Measurements from ENCODE around the gene PPP4R1.
A peak's percentile ranks its signal among the peaks of the same experiment; 100 is the strongest.

Gene PPP4R1

DNA sequence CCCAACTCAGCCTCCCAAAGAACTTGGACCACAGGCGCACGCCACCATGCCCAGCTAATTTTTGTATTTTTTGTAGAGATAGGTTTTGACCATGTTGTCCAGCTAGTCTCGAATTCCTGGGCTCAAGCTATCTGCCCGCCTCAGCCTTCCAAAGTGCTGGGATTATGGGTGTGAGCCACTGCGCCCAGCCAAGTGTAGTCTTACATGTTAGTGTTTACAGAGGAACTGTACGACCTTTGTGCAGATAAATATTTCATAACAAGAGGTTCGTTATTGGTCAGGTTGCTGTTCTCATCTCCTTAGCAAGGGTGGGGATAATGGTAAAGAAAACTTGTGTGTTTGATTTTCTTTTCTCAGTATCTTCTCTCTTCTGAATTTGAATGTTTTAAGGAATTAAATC lies 92.6 kb downstream of the PPP4R1 start:
- no peak overlapping the region for H3K9ac ChIP-seq
- H3K27me3 ChIP-seq (ENCODE audit: insufficient read depth, low read depth): no peaks in the 10 kb centered on the region
- H2AFZ ChIP-seq (ENCODE audit: low read depth): no peak overlapping the region
- no peak overlapping the region for H3K4me2 ChIP-seq
- H3K36me3 ChIP-seq (ENCODE audit: insufficient read depth): no peaks in the 10 kb centered on the region
- H3K4me1 ChIP-seq (ENCODE audit: low read depth, poor library complexity, severe bottlenecking): peaks cover 24% of the 10 kb centered on the region
- H4K20me1 ChIP-seq (ENCODE audit: insufficient read depth): no peaks in the 10 kb centered on the region
- H3K4me3 ChIP-seq (IDR thresholded peaks at IDR 0.05; ENCODE audit: insufficient read depth, low read depth, low read length): no peak overlapping the region
- no peak overlapping the region for H3K27ac ChIP-seq
- H3K79me2 ChIP-seq (ENCODE audit: insufficient read depth, low read depth): no peaks in the 10 kb centered on the region
- TF ChIP-seq, protein P1, sequence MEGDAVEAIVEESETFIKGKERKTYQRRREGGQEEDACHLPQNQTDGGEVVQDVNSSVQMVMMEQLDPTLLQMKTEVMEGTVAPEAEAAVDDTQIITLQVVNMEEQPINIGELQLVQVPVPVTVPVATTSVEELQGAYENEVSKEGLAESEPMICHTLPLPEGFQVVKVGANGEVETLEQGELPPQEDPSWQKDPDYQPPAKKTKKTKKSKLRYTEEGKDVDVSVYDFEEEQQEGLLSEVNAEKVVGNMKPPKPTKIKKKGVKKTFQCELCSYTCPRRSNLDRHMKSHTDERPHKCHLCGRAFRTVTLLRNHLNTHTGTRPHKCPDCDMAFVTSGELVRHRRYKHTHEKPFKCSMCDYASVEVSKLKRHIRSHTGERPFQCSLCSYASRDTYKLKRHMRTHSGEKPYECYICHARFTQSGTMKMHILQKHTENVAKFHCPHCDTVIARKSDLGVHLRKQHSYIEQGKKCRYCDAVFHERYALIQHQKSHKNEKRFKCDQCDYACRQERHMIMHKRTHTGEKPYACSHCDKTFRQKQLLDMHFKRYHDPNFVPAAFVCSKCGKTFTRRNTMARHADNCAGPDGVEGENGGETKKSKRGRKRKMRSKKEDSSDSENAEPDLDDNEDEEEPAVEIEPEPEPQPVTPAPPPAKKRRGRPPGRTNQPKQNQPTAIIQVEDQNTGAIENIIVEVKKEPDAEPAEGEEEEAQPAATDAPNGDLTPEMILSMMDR (conservative IDR thresholded peaks at IDR 0.05; ENCODE audit: low read depth, low read length): no peak

DNA sequence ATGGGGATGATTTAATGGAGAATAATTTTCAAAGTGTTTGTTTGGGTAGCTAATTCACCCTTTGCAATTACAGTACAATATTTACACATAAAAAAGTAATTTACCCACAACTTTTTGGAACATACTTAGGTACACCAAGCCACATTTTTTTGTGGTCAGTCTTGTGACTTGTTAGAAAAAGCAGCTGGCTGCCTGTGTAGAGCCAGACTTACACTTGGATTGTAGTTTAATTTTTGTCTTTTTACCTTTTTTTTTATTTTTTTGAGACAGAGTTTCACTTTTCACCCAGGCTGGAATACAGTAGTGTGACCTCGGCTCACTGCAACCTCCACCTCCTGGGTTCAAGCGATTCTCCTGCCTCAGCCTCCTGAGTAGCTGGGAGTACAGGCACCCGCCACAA lies 93.7 kb downstream of the PPP4R1 start:
- TF ChIP-seq, protein P1 (conservative IDR thresholded peaks at IDR 0.05; ENCODE audit: low read depth, low read length): no peak
- H3K4me1 ChIP-seq (ENCODE audit: low read depth, poor library complexity, severe bottlenecking): peaks cover 30% of the 10 kb centered on the region
- H3K79me2 ChIP-seq (ENCODE audit: insufficient read depth, low read depth): no peaks in the 10 kb centered on the region
- H3K4me3 ChIP-seq (IDR thresholded peaks at IDR 0.05; ENCODE audit: insufficient read depth, low read depth, low read length): no peak overlapping the region
- no peaks in the 10 kb centered on the region for H3K27me3 ChIP-seq (ENCODE audit: insufficient read depth, low read depth)
- H2AFZ ChIP-seq (ENCODE audit: low read depth): no peak overlapping the region
- peak overlapping the region; percentile 18; the same call in 1 of the 2 replicates for H3K27ac ChIP-seq
- H3K9ac ChIP-seq: no peak overlapping the region
- no peaks in the 10 kb centered on the region for H4K20me1 ChIP-seq (ENCODE audit: insufficient read depth)
- H3K4me2 ChIP-seq: peak overlapping the region; percentile 19
- H3K36me3 ChIP-seq (ENCODE audit: insufficient read depth): no peaks in the 10 kb centered on the region

DNA sequence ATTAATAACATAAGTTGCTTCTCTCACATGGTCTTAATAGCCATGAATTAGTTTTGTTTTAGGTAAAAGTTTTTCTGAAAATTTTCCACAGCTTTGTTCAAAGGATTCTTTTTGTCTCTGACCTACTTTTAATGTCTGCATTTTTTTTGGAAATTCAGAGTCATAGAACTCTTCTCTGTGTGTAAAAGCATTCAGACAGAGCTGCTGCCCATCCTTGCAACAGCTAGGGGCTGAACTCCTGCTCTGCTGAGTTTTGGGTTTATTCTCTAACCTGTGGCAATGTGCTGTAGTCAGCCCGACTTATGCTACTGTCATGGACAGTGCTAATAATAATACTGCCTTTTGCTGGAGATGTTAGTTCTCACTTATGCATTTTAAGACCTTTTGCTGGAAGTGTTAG lies 95.0 kb downstream of the PPP4R1 start:
- Histone ChIP-seq H3K36me3 (ENCODE audit: insufficient read depth) (no peaks in the 10 kb centered on the region), H3K9ac (no peak overlapping the region), H2AFZ (ENCODE audit: low read depth) (no peak overlapping the region), H3K4me3 (IDR thresholded peaks at IDR 0.05; ENCODE audit: insufficient read depth, low read depth, low read length) (no peak overlapping the region), H3K27ac (no peak overlapping the region), H4K20me1 (ENCODE audit: insufficient read depth) (no peaks in the 10 kb centered on the region), H3K4me1 (ENCODE audit: low read depth, poor library complexity, severe bottlenecking) (peaks cover 30% of the 10 kb centered on the region), H3K4me2 (no peak overlapping the region), H3K79me2 (ENCODE audit: insufficient read depth, low read depth) (no peaks in the 10 kb centered on the region), H3K27me3 (ENCODE audit: insufficient read depth, low read depth) (no peaks in the 10 kb centered on the region)
- TF ChIP-seq, protein P1 (conservative IDR thresholded peaks at IDR 0.05; ENCODE audit: low read depth, low read length): no peak

DNA sequence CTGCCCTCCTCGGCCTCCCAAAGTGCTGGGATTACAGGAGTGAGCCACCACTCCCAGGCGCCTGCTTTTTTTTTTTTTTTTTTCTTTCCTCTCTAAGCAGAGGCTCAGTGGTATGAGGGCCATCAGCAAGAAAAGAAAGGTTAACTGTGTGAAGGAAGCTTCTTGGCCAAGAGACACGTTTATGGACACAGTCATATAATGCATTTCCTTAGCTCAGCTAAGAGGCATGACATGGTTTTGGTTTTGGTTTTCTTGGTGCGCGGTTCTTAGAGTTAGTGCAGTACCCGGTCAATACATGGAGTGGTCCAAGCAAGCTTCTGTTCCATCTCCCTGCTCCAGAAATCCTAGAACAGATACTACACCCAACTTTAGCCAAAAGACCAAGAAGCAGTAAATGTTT lies 96.5 kb downstream of the PPP4R1 start:
- Histone ChIP-seq H3K36me3 (ENCODE audit: insufficient read depth) (no peaks in the 10 kb centered on the region), H3K27me3 (ENCODE audit: insufficient read depth, low read depth) (no peaks in the 10 kb centered on the region), H4K20me1 (ENCODE audit: insufficient read depth) (no peaks in the 10 kb centered on the region), H3K4me2 (no peak overlapping the region), H3K79me2 (ENCODE audit: insufficient read depth, low read depth) (no peaks in the 10 kb centered on the region), H3K27ac (no peak overlapping the region), H3K4me1 (ENCODE audit: low read depth, poor library complexity, severe bottlenecking) (peaks cover 30% of the 10 kb centered on the region), H2AFZ (ENCODE audit: low read depth) (no peak overlapping the region), H3K4me3 (IDR thresholded peaks at IDR 0.05; ENCODE audit: insufficient read depth, low read depth, low read length) (no peak overlapping the region), H3K9ac (no peak overlapping the region)
- TF ChIP-seq, protein P1 (conservative IDR thresholded peaks at IDR 0.05; ENCODE audit: low read depth, low read length): no peak

Data from KMS-11 (cell line).